ENCODE measurements around the gene RAB11FIP4.
"Not testable (repeated sequence)": the region's sequence is repeated elsewhere in the genome, so short reads cannot be mapped to it uniquely, and the experiment has no call there.

The RAB11FIP4 gene

DNA sequence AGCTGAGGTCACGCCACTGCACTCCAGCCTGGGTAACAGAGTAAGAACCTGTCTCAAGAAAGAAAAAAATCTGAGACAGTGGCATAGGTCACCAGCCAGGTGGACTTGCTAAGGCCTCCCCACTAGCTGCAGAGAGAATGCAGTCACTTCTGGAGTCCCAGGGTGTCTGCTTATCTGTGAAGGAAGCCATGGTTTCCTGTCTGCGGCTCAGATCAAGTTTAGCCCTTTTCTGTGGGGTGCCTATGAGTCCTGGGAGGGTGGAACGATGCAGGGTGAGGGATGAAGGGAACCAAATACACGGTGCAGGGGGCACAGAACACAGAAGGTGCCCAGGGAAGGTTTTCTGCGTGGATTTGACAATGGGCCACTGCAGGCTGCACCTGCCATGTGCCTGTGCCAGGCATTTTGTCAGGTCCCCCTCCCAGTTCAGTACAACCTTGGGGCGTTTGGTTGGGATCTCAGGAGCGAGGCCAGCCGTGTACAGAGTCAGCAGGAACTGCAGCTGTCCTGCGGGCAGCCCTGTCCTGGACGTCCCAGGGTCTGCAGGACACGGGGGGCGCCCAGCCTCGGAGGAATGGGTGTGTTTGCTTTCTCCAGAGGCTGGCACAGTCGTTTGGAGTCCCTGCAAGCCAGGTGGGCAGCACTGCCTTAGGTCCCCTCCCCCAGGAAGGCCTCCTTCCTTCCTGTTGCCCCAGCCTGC lies 41.8 kb downstream of the RAB11FIP4 start:
- no peak for DNase-seq (ENCODE audit: low spot score)

DNA sequence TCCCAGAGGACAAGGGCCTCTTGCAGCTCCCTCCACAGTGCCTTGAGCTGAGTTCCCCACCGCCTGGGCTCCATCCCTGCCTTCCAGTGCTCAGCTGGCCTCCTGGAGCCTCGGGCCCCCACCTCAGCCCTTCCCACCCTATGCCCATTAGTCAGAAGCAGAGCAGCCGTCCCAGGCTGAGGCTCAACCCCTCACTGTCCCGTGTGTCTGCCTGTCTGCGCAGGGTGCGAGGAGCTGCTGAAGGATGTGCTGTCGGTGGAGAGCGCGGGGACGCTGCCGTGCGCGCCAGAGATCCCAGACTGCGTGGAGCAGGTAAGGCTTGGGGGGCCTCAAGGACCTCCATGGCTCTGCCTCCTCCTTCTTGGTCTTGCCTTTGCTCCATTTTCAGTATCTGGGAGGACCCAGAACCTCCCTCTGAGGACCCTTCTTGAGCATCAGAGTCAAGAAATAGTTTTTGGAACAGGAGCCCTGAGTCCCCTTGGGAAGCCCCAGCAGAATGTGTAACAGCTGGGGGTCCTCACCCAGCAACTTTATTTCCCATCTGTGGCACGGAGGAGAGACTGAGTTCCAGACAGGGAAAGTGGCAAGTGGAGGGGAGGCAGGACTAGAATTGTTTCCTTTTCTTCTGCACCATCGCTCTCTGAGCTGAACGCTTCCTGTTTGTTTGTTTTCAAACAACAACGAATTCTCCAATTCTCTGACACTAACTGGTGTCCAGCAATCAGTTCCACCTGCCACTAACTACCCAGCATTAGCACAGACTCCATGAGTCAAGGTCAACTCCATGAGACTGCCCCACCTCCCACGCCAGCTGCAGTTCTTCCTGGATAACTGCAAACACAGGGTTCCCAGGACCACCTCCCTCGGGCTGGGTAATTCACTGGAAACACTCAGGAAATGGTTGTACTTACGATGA lies 42.6 kb downstream of the RAB11FIP4 start:
- DNase-seq (ENCODE audit: low spot score), result no peak

DNA sequence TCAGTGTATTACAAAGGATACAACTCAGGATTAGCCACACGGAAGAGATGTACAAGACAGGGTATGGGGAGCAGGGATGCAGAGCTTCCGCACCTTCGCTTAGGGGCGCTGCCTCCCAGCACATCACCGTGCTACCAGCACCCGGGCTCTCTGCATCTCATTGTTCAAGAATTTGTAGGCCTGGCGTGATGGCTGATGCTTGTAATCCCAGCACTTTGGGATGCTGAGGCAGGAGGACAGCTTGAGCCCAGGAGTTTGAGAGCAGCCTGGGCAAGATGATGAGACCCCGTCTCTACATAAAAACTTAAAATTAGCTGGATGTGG lies 43.2 kb downstream of the RAB11FIP4 start:
- DNase-seq (ENCODE audit: low spot score), result no peak

DNA sequence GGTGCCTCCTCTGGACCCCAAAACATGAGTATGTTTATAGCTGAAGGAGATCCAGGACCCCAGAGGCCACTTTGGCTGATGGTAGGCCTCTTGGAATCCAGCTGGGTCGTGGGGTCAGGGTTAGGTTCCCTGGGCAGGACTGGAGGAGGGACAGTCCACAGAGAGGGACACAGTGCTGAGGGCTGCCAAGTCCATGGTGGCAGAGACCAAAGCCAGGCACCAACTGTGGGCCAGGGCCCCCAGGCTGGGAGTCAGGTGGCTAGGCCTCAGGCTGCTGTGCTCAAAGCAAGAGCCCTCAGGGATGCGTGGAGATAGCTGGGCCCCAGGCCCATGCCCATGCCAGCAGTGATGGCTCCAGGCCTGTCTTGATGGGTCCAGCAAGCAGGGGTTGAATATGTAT lies 44.1 kb downstream of the RAB11FIP4 start:
- DNase-seq (ENCODE audit: low spot score), result no peak

DNA sequence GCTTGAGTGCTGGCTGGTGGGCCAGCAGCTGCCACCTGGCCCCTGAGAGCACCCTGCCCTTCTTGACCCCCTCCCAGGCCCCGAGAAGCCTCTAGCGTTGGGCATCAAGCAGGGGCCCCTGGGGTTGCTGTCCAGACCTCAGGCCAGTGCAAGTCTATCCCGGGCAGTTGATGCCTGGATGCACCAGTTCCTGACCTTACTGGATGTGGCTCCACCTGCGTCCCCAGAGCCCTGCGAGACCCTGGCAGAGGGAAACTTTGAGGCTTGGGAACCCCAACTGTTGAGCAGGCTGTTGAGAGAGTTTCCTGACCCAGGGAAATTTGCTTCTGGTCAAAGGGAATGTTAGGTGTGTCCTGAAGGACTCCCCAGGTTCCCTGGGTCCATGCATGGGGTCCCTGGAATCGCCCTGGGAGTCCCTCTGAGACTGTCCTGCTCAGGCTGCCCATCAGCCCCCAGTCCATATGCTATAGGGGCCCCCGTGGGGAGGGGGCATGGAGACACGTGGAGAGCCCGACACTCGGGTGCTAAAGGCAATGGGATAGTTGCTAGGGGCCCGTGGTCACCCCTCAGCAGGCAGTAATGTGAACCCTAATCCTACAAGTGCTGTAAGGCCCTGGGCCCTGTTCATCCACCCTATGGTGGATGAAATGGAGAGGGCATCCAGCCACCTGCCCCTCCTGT lies 46.4 kb downstream of the RAB11FIP4 start:
- no peak for DNase-seq (ENCODE audit: low spot score)

DNA sequence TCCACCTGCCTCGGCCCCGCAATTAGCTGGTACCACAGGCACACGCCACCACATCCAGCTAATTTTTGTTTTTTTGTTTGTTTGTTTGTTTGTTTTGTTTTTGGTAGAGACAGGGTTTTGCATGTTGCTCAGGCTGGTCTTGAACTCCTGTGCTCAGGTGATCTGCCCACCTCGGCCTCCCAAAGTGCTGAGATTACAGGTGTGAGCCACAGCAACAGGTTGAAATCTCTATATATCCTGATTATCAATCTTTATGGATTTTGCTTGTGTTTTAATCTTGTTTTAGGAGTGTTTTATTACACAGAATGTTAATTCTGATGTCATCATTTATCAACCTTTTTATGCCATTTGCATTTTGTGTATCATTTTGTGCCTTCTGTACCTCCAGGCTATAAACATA lies 48.2 kb downstream of the RAB11FIP4 start:
- no peak for DNase-seq (ENCODE audit: low spot score)

DNA sequence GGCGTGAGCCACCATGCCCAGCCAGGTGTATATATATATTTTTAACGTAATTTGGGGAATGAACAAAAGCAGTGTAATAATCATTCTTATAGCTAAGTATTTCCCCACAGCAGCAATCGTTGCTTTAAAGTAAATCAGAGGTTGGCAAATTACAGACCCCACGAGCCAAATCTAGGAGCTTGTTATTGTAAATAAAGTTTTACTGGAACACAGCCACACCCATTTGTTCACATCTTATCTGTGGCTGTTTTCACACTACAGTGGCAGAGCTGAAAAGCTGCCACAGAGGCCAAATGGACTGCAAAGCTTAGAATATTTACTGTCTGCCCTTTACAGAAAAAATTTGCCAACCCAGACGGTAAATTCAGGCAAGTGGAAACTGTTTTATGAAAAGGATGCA lies 50.8 kb downstream of the RAB11FIP4 start:
- DNase-seq (ENCODE audit: low spot score), result no peak

DNA sequence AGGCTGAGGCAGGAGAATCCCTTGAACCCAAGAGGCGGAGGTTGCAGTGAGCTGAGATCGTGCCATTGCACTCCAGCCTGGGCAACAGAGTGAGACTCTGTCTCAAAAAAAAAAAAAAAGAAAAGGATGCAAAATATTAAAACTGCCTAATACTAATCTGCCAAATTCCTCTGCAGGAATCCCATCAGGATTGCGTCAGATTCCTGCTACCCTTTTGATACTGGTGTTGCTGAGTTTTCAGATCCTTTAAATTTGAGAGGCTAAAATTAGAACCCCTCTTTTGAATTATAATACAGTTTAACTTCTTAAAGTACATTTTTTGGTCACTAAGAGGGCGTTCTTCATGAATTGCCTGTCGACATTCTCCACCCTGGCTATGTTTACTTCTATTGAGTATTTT lies 51.4 kb downstream of the RAB11FIP4 start:
- not testable (repeated sequence) for DNase-seq (ENCODE audit: low spot score)

DNA sequence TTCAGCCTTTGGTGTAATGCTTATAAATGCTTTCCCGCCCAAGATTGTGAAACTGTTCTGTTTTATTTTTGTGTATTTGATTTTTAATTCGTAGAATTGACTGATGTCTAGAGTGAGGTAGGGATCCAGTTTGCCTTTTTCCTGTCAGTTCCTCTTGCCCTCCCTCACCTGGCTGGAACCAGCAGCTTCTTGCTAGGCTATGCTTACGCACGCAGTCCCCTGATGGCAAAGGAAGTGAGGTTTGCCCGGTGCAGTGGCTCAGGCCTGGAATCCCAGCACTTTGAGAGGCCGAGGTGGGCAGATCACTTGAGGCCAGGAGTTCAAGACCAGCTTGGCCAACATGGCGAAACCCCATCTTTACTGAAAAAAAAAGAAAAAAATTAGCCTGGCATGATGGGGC lies 51.9 kb downstream of the RAB11FIP4 start:
- no peak for DNase-seq (ENCODE audit: low spot score)

DNA sequence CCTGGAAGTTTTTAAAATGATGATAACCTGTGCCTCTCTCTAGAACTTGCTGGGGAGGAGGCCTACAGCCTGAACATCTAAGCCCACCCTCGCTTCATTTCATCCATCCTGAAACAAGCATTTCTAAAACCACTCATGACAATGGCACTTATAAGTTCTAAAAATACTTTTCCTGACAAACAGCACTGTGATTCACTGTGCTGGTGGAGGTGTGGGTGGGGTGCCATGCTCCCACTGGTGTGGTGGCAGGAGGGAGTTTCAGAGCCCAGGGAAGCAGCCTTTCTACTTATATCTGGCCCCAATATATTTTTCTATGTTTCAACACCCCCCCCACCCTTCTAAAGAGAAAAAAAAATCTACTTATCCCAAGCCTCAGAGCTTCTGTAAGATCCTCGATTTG lies 52.6 kb downstream of the RAB11FIP4 start:
- DNase-seq (ENCODE audit: low spot score), result peak; percentile 55

DNA sequence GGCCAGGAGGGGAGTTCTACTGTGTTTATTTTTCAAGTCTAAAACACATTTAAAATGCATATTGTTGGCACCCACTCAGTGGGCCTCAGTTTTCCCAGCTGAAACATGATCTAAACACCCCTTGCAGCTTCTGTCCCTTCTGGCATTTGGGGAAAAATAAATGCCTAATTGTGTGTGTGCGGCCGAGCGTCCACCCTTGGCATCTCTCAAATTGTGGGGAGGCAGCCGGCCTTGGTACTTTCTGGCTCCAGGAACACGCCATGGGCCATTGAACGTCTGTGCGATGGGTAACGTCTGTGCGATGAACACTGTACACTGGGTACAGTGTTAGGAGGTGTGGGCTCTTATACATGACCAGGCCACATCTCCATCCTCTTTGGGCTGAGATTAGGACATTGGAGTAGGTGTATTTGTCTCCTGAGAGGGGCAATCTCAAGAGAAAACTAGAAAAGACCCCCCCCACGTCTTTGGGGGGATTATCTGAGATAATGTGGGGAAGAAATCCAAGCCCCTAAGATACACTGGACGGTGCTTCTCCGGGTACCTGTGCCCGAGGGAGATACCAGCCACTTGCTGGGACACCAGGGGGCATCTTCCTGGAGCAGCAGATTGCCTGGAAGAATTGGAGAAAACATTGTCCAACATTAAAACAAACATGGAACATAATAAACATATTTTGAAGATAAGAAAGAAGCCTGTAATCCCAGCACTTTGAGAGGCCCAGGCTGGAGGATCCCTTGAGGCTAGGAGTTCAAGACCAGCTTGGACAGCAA lies 54.9 kb downstream of the RAB11FIP4 start:
- no peak for DNase-seq (ENCODE audit: low spot score)

DNA sequence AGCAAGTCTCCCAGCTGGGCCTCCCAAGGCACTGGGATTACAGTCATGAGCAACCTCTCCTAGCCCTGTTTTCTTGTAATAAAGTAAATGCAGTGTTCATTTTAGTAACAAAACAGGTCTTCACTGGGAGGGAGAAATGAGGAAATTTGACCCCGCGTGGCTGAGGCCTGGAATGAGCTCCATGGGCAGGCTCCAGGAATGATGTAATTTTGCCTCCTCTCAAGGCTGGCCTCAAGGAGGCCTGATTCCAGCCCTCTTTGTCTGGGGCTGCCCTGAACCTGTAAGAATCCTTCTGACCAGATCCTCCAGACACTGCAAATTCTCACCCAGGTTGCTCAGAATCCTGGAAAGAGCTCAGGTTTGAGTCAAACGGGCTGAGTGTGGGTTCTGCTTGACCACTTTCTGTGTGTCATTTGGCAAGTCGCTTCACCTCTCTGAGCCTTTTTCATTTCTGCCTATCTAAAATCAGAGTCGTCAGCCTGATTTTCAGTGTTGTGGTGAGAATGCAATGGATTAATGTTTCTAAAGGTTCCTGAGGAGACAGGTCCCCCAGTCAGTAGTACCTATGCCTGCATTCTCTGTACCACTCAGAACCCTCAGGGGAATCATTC lies 57.1 kb downstream of the RAB11FIP4 start:
- DNase-seq (ENCODE audit: low spot score), result no peak

DNA sequence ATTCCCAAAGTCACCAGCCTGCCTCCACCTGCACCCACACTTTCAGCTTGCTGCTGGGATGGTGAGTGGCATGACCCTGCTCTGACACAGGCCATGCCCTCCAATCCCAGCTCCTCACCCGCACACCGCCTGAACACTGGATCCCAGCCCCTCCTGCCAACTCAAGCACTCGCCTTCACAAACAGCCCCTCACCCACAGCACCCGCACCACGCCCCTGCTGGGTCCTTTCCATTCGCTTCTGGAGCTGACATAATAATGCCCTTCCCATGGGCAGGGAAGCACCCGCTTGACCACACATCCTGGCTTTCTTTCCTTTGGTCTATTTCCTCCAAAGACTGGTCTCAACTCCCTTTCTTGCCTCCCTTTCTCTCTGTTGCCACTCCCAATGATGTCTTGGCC lies 57.6 kb downstream of the RAB11FIP4 start:
- DNase-seq (ENCODE audit: low spot score), result no peak

DNA sequence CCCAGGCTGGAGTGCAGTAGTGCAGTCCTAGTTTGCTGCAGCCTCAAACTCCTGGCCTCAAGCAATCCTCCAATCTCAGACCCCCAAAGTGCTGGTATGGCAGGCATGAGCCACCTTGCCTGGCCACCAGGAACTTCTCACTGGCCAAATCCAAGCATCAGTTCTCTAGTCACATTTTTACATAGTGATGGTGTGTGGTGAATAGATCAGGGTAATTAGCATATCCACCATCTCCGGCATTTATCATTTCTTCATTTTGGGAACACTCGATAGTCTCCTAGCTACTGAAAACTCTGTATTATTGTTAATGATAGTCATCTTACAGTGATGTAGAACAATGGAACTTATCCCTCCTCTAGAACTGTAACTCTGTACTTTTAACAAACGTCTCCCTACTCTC lies 58.3 kb downstream of the RAB11FIP4 start:
- DNase-seq (ENCODE audit: low spot score), result no peak

DNA sequence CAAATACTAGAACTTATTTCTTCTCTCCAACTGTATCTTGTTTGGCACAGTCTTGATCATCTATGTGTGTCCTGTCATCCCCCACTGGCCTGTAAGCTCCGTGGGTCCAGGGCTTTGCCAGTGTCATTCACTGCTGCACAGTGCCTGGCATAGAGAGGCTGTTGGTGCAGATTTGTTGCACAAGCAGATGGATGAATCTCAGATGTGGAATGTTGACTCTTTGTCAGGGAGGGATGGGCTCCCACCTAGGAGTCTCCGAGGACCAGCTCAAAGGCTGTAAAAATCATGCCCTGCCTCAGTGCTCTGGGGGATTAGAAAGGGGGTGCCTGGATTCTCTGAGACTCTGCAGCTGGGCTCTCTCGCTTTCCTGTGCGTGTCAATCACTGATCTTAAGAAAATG lies 60.6 kb downstream of the RAB11FIP4 start:
- no peak for DNase-seq (ENCODE audit: low spot score)

DNA sequence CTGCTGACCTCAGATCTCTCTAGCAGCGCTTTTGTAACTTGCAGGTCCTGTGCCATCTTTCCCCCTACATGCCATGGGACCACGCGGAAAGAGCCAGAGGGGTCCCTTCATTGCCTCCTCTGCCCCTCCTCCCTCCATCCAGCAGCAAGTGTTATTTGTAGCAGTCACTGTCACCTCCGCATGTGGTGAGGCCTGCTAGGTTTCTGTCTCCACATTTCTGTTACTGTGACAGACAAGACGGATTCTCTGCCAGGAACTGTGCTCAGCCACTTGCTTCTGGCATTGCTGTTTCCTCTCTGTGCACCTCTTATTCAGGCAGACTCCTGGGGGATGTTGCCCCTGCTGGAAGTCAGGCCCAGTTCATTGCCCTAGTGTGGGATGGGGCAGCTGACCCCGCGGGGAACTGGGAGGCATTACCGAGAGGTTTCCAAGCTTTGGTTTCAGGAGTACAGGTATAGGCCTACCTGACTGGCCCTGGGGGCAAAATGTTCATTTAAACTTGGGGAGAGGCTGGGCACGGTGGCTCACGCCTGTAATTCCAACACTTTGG lies 61.2 kb downstream of the RAB11FIP4 start:
- no peak for DNase-seq (ENCODE audit: low spot score)

DNA sequence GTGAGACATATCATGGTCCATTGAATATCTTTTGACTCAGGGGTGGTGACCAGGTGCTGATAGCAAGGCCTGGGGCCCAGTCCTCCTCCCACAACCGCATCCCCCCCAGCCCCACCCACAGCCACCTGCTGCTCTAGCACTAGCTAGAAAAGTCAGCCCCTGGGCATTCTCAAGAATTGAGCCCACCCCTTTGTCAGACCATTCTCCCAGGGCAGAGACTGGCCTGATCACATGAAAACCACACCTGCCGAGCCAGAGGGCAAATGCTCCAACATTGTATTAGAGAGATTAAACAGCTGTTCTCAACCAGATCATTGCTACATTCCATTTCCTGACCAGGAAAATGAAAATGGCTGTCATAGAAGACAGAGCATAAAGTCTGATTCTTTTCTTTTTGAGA lies 62.4 kb downstream of the RAB11FIP4 start:
- no peak for DNase-seq (ENCODE audit: low spot score)

DNA sequence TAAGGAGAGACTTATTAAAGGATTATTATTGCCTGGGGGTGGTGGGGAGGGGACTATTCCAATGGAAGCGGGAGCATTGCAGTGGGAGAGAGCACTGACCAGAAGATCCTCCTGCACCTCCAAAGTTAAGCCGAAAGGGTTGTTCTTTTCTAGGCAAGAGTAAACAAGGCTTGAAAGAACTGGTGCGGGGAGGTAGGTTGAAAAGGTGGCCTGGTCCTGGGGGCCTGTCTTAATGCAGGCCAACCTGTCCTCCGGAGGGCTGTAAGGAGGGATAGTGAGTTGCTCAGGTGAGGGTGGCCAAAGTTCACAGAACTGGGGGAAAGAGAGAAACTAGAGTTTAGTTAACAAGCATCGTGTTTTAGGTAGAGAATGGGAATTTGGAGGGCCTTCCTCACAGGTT lies 65.3 kb downstream of the RAB11FIP4 start:
- no peak for DNase-seq (ENCODE audit: low spot score)

DNA sequence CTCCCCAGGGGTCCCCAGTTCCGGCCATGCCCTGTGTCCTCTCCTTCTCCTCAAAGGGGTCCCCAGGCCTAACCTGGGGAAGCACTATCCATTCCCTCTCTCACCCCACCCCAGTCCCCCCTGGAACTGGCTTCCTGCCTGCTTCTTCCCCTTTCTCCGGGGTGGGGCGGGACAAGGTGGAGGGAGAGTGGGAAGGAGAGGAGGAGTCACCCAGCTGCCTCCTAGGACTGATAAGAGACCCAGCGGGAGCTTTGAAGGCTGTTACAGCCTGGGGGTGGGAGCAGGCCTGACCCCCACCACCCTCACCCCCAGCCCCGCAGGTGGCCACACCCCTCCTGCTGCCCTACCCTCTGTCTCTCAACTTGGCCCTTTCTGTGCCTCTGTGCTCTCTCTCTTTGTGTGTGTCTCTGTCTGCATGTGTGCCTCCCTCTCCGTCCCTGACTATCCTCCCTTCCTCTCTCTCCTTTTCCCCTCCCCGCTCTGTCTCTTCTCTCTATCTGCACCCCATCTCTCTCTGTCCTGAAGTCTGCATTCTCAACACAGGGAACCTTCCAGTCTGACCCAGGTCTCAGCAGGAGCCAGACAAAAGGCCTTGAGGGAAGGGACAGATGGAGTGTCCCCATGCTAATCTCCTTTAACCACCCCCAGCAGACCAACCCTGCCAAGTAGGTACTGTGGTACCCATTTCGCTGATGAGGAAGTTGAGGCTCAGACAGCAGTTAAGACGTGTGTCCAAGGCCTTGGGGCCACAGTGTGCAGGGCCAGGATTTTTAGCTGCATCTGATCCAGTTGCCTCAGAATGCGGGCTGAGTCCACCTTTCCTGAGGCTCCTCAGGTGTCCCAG lies 66.1 kb downstream of the RAB11FIP4 start:
- DNase-seq (ENCODE audit: low spot score), result no peak

DNA sequence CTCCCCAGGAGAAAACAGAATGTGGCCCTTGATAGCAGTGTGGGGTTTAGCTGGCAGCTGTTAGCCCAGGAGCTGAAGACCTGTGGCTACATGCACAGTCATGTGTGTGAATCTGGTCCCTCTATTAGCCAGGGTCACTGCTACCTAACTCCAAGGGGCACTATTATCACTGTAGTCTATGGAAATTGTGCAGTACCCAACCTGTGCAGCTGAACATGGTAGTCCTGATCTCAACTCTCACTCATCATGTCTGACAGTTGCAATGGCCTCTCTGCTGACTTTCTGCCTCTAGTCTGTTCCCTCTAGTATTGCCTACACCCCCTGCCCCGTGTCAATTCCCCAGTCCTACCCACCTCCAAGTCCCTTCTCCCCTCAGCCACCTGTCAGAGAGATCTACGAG lies 67.4 kb downstream of the RAB11FIP4 start:
- DNase-seq (ENCODE audit: low spot score), result no peak

DNA sequence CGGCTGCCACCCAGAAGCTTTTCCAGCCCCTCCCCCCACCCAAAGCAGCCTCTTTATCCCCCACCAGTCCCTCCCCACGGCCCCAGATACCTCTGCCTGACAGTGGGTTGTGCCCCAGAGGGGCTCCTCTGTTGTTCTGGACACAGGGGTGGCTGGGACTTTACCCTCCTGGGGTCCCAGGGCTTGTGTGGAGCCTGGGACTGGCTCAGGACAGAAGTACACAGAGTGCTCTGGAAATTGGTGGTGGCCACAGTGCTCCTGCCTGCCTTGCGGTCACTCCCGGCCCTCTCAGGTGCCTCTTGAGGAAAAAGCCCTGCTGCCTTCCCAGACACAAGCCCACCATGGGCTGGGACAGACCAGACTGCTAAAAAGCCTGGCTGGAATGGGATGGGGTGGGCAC lies 68.2 kb downstream of the RAB11FIP4 start:
- no peak for DNase-seq (ENCODE audit: low spot score)
